Neural progenitor cell (in vitro differentiated cells): Measurements from ENCODE around the gene HYLS1.

Experiments
- EZH2 ChIP-seq: fragments of 200-600 bp; sonication (generic); IDR thresholded peaks from 2 replicates; pipeline ENCODE4 v1.6.1; 2017; ENCODE audit warnings: antibody characterized with exemption, mild to moderate bottlenecking, moderate library complexity
- EZH2phosphoT487 ChIP-seq: fragments of 200-600 bp; sonication (generic); IDR thresholded peaks from 2 replicates; pipeline ENCODE4 v1.6.1; 2017; ENCODE audit warnings: antibody characterized with exemption
- TF ChIP-seq, protein P1 (sequence below): fragments of 200-600 bp; sonication (generic); IDR thresholded peaks from 2 replicates; pipeline ENCODE4 v1.5.1; 2017; ENCODE audit warnings: antibody characterized with exemption, mild to moderate bottlenecking

DNA sequence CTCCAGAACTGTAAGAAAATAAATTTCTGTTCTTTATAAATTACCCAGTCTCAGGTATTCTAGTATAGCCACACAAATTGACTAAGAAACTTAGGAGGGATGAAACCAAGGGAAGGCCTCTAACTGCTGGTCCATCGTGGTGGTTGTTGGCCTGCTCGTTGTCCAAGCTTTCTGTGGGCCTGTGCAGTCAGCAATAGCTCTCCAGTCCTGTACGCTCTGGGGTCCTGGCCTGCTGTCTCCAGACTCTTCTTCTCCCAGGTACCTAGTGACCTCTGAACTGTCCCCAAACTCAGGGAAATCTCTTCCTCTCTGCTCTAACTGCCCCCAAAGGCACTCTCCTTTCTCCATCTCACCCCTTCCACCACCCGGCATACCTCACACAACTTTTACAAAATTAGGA is 52.7 kb downstream of the HYLS1 start:
- TF ChIP-seq, protein P1, sequence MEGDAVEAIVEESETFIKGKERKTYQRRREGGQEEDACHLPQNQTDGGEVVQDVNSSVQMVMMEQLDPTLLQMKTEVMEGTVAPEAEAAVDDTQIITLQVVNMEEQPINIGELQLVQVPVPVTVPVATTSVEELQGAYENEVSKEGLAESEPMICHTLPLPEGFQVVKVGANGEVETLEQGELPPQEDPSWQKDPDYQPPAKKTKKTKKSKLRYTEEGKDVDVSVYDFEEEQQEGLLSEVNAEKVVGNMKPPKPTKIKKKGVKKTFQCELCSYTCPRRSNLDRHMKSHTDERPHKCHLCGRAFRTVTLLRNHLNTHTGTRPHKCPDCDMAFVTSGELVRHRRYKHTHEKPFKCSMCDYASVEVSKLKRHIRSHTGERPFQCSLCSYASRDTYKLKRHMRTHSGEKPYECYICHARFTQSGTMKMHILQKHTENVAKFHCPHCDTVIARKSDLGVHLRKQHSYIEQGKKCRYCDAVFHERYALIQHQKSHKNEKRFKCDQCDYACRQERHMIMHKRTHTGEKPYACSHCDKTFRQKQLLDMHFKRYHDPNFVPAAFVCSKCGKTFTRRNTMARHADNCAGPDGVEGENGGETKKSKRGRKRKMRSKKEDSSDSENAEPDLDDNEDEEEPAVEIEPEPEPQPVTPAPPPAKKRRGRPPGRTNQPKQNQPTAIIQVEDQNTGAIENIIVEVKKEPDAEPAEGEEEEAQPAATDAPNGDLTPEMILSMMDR, result no peak
- TF ChIP-seq EZH2phosphoT487 (no peak), EZH2 (no peak)
